Gastroesophageal sphincter (tissue), 4 donors: ENCODE measurements around the gene FHL3. TPM values are rescaled to one million over a fixed set of nuclear protein-coding genes. Genes with fewer than 3 reads are reported as not detected.
A peak's percentile ranks its signal among the peaks of the same experiment; 100 is the strongest.

Experiments
- ATAC-seq: fragments of 150-250 bp; one replicate; pipeline ENCODE4 v1.9.1; 2016; ENCODE audit warnings: mild to moderate bottlenecking, moderate library complexity
- H3K27ac ChIP-seq, 4 donors: fragments of 200-600 bp; sonication (generic) in 3 of 4; 1 replicate in 3 of 4; 2 replicates in 1 of 4; pipeline ENCODE4 v1.5.1; 2016 to 2019
- H3K27me3 ChIP-seq: fragments of 200-600 bp; sonication (generic); one replicate; pipeline ENCODE4 v1.5.1; 2019
- H3K36me3 ChIP-seq, 2 donors: fragments of 200-600 bp; sonication (generic); one replicate each; pipeline ENCODE4 v1.5.1; 2019; ENCODE audit warnings: control low read depth in 1 of 2
- H3K4me1 ChIP-seq, 3 donors: fragments of 200-600 bp; sonication (generic); 1 replicate in 2 of 3; 2 replicates in 1 of 3; pipeline ENCODE4 v1.5.1; 2016 to 2019; ENCODE audit warnings: control low read depth in 2 of 3
- H3K4me3 ChIP-seq, 2 donors: fragments of 200-600 bp; sonication (generic); one replicate each; pipeline ENCODE4 v1.5.1; 2019; ENCODE audit warnings: mild to moderate bottlenecking in 1 of 2, moderate library complexity in 1 of 2
- H3K9me3 ChIP-seq, 3 donors: fragments of 200-600 bp; sonication (generic); one replicate each; pipeline ENCODE4 v1.5.1; 2017 to 2019; ENCODE audit warnings: control low read depth in 2 of 3
- EP300 ChIP-seq: sonication (generic); formaldehyde crosslinking; IDR thresholded peaks from one replicate; pipeline ENCODE4 v1.6.1; 2017; ENCODE audit warnings: antibody characterized with exemption, mild to moderate bottlenecking
- POLR2A ChIP-seq, 2 donors: fragments of 450-650 bp; IDR thresholded peaks; one replicate each; pipeline ENCODE4 v1.6.1; 2017; ENCODE audit warnings: antibody characterized with exemption in 2 of 2, mild to moderate bottlenecking in 2 of 2, moderate library complexity in 1 of 2
- POLR2AphosphoS5 ChIP-seq: sonication (generic); formaldehyde crosslinking; IDR thresholded peaks from one replicate; pipeline ENCODE4 v1.6.1; 2017; ENCODE audit warnings: antibody characterized with exemption
- WGBS, 2 donors: methylation state at CpG; one replicate each; pipeline ENCODE4 v1.1.5; 2018; ENCODE audit warnings: low coverage in 1 of 2; 5-methylcytosine and 5-hydroxymethylcytosine counted together
- total RNA-seq, 4 donors: library from RNA; depleted of rRNA; stranded (reverse); fragments of >200 nt; gene quantifications; one replicate each; pipeline ENCODE4 v1.1.0, GENCODE V29; 2016
- TF ChIP-seq, protein P1 (sequence below), 4 experiments: fragments of 200-600 bp in 2 of 4; fragments of 450-650 bp in 2 of 4; sonication (generic) in 1 of 4; IDR thresholded peaks; one replicate each; pipeline ENCODE4 v1.5.1; 2017 to 2019; ENCODE audit warnings: antibody characterized with exemption in 4 of 4, mild to moderate bottlenecking in 2 of 4, moderate library complexity in 2 of 4

The FHL3 gene
- total RNA-seq, 4 donors from 2014 or later, result 25.8 to 58.4 (median 30.6) TPM

DNA sequence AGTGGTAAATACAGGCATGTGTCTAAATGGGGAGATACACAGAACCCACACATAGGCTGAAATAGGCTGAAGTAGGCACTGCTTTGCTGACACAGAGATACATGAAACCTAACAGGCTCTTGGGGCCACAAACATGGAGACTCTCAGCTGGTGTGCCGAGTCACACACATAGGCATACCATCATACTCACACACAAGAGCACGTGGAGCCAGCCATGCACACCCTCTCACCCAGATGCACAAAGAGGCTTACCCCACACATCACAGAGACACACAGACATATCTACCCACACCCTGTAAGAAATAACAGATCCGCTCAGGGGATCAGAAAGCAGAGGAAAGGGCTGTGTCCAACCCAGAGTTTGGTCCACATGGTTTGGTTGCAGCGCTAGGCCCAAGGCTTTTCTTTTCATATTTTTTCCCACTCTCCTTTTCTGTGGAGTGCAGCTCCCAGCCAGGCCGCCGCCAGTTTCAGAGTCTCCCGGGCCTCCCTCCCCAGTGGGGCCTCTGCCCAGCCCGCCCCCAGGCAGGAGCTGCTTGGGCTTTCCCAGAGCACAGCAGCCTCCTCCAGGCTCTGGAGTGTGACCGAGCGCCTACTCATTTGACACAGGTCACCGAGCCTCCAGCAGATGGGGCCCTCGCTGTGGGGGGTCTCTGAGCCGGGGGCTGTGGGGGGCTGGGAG lies 45.2 kb upstream of the FHL3 start:
- no peak for ATAC-seq
- 50 to 57% methylated on average over 1 to 6 of the region's 13 CpGs for WGBS, 2 donors
- Histone ChIP-seq H3K27me3 (peaks cover 42% of the 10 kb centered on the region), H3K9me3 (no peaks in the 10 kb centered on the region), H3K4me1 (peaks cover 0 to 22% (median 9%) of the 10 kb centered on the region in 3 donors), H3K27ac (no peak overlapping the region), H3K36me3 (no peaks in the 10 kb centered on the region), H3K4me3 (no peak overlapping the region)
- TF ChIP-seq POLR2A (IDR thresholded peaks at IDR 0.05), result no peak
- TF ChIP-seq, protein P1, sequence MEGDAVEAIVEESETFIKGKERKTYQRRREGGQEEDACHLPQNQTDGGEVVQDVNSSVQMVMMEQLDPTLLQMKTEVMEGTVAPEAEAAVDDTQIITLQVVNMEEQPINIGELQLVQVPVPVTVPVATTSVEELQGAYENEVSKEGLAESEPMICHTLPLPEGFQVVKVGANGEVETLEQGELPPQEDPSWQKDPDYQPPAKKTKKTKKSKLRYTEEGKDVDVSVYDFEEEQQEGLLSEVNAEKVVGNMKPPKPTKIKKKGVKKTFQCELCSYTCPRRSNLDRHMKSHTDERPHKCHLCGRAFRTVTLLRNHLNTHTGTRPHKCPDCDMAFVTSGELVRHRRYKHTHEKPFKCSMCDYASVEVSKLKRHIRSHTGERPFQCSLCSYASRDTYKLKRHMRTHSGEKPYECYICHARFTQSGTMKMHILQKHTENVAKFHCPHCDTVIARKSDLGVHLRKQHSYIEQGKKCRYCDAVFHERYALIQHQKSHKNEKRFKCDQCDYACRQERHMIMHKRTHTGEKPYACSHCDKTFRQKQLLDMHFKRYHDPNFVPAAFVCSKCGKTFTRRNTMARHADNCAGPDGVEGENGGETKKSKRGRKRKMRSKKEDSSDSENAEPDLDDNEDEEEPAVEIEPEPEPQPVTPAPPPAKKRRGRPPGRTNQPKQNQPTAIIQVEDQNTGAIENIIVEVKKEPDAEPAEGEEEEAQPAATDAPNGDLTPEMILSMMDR (IDR thresholded peaks at IDR 0.05), result no peak
- TF ChIP-seq EP300, result no peak
- TF ChIP-seq POLR2AphosphoS5, result no peak

DNA sequence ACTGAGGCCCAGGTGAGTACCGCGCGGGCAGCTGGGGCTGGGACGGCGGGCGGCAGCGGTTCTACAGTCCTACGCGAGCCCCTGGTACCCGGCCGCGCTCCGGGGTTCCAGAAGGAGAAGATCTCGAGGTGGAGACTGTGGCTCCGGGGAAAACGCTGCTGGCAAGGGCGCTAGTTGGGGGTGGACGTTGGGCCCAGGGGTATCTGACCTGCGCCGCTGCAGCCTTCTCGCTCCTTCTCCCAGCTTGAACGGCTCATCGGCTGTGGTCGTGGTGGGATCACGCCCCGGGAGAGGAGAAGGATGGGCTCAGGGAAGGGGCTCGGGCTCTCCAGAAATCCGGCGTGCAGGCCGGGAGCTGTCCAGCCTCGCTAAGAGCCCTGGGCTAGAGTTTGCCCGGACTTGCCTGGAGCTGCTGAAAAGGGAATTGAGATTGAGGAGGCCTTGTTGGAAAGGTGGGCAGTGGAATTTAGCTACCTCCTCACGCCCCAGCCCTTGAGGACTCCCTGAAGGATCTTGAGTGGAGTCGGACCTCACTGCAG lies 42.4 kb upstream of the FHL3 start:
- no peak for TF ChIP-seq POLR2AphosphoS5
- TF ChIP-seq, protein P1 (IDR thresholded peaks at IDR 0.05), result no peak
- TF ChIP-seq POLR2A (IDR thresholded peaks at IDR 0.05), result no peak
- TF ChIP-seq EP300, result no peak
- H3K27me3 ChIP-seq, result peaks cover 46% of the 10 kb centered on the region
- H3K36me3 ChIP-seq, result no peaks in the 10 kb centered on the region
- WGBS, 2 donors, result 40 to 55% methylated on average over 2 of the region's 34 CpGs
- H3K4me3 ChIP-seq, result peak overlapping the region; percentile 29 to 71
- H3K9me3 ChIP-seq, result no peaks in the 10 kb centered on the region
- no peak for ATAC-seq
- peaks cover 0 to 39% (median 20%) of the 10 kb centered on the region in 3 donors for H3K4me1 ChIP-seq
- peak overlapping the region in 3 of 4 donors; percentile 74 to 81 (median 77) for H3K27ac ChIP-seq

DNA sequence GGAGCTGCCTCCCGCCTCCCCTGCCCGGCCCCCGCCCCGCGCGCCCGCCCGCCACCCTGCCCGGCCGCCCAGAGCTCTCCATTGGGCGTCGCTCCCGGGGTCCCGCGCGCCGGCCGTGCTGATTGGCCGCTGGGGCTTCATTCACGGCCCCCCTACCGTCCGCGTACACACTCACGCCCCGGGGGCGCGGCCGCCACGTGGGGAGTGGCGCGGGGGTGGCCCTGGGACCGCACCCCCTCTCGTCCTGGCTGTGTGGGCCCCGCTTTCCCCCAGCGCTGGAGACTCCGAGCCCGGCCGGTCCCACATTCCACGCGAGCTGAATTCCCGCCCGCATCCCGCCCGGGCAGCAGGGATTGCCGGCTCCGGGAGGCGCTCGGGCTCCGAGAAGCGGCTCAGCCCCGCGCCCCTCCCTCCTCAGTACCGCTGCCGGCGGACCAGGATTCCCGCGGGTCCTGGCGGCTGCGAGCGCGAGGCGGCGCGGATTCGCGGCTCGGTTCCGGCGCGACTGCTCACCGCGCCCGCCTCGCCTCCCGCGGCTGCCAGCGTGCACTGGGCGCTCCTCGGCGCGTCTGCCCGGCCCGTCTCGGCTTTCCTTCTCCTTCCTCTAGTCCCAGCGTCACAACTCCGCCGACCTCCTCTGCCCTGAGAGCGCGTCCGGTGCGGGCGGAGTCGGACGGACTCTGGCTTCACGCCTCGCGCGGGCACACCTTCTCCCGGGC lies 41.7 kb upstream of the FHL3 start:
- WGBS, 2 donors, result no CpG with 5 or more reads among the region's 99 CpGs
- ATAC-seq, result peak; percentile 95
- TF ChIP-seq EP300 (no peak), POLR2A (IDR thresholded peaks at IDR 0.05) (peak in 1 of 2 donors; percentile 15)
- TF ChIP-seq, protein P1 (IDR thresholded peaks at IDR 0.05), result peak in 2 of 4 experiments; percentile 13 to 32
- Histone ChIP-seq H3K27ac (peak overlapping the region in 3 of 4 donors; percentile 74 to 81 (median 77)), H3K4me1 (peaks cover 0 to 39% (median 20%) of the 10 kb centered on the region in 3 donors), H3K27me3 (peaks cover 51% of the 10 kb centered on the region), H3K4me3 (peak overlapping the region; percentile 29 to 71), H3K36me3 (no peaks in the 10 kb centered on the region), H3K9me3 (no peaks in the 10 kb centered on the region)

DNA sequence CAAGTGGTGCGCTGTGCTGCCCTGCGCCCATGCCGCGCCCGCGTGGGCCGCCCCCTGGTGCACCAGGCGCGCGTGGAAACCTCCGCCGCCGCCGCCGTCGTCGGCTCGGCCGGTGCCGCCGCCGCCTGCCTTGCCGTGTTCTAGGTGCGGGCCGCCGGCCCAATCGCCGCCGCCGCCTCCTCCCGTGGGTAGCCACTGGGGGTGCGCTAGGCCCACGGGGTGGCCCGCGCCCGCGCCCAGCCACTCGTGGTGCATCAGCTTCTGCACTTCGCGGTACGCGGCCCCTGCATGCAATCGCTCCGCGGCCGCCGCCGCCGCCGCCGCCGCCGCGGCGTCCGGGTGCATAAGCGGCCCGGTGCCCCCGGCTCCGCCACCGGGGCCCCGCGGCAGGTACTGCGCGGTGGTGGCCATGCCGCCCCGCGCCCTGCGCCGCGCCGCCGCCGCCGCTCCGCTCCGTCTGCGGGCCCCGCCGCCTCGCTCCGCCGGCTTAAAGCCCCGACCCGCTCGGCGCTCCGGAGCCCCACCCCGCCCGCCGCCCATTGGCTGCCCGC lies 41.1 kb upstream of the FHL3 start, which contains the start of gene POU3F1:
Gene POU3F1, minus strand, starts transcription at position 461 of the 551 bp plus-strand sequence. Its CDS starts 50 bp downstream, at position 411.
- peak; percentile 2 for ATAC-seq
- TF ChIP-seq, protein P1 (IDR thresholded peaks at IDR 0.05), result no peak
- TF ChIP-seq POLR2AphosphoS5, result no peak
- no peak for TF ChIP-seq EP300
- no peak for TF ChIP-seq POLR2A (IDR thresholded peaks at IDR 0.05)
- peak within 1 kb of the TSS; percentile 29 to 71 for H3K4me3 ChIP-seq
- peaks cover 51% of the 10 kb centered on the region for H3K27me3 ChIP-seq
- H3K27ac ChIP-seq, result peak within 1 kb of the TSS in 3 of 4 donors; percentile 74 to 81 (median 77)
- peaks cover 0 to 39% (median 20%) of the 10 kb centered on the region in 3 donors for H3K4me1 ChIP-seq
- H3K9me3 ChIP-seq, result no peaks in the 10 kb centered on the region
- WGBS, 2 donors, result no CpG with 5 or more reads among the region's 92 CpGs
- H3K36me3 ChIP-seq, result no peaks in the 10 kb centered on the region
